ENCODE data around the gene DENND4A.

- TF ChIP-seq CTCF (conservative IDR thresholded peaks at IDR 0.05 in 1 of 2, IDR thresholded peaks at IDR 0.05 in 1 of 2; ENCODE audit: extremely low read depth in 1 of 2, insufficient read depth in 1 of 2, low read depth in 1 of 2, low read length in 2 of 2) (no peak), EZH2 (IDR thresholded peaks at IDR 0.05; ENCODE audit: borderline replicate concordance, low read length) (no peak)
Observed at GRCh38 chr15:65777053-65777452, 15.0 kb downstream of the DENND4A start.

Measured in mammary epithelial cell (primary cell).